ENCODE data around the gene P2RY14.

P2RY14 gene

DNA sequence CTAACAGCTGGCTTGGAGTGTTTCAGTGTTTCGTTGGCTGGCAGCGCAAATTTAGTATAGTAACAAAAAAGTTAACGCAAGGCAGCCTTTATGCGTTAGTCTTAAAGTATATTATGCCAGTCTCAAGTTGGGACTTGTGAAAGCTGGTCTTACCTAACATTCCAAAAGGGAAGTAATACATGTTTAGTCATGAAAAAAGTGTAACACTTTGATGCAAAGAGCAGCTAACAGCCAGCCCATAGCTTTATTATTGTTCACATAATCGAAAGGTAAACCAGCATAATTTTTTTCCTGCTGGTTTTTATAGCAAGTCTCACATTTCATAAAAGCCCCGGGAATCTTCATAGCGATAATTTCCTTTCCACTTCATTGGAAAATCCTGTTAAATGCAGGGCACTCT, 40.6 kb upstream of the P2RY14 start:
- no peak for DNase-seq (ENCODE audit: low spot score)
- in situ Hi-C loops (cut with MboI; ENCODE audit: low sequenced_read_pairs, unreplicated experiment): no loop called here
- TF ChIP-seq, protein P1, sequence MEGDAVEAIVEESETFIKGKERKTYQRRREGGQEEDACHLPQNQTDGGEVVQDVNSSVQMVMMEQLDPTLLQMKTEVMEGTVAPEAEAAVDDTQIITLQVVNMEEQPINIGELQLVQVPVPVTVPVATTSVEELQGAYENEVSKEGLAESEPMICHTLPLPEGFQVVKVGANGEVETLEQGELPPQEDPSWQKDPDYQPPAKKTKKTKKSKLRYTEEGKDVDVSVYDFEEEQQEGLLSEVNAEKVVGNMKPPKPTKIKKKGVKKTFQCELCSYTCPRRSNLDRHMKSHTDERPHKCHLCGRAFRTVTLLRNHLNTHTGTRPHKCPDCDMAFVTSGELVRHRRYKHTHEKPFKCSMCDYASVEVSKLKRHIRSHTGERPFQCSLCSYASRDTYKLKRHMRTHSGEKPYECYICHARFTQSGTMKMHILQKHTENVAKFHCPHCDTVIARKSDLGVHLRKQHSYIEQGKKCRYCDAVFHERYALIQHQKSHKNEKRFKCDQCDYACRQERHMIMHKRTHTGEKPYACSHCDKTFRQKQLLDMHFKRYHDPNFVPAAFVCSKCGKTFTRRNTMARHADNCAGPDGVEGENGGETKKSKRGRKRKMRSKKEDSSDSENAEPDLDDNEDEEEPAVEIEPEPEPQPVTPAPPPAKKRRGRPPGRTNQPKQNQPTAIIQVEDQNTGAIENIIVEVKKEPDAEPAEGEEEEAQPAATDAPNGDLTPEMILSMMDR (IDR thresholded peaks at IDR 0.05; ENCODE audit: borderline replicate concordance, control extremely low read depth, extremely low read depth, insufficient read depth, missing control alignments): no peak

DNA sequence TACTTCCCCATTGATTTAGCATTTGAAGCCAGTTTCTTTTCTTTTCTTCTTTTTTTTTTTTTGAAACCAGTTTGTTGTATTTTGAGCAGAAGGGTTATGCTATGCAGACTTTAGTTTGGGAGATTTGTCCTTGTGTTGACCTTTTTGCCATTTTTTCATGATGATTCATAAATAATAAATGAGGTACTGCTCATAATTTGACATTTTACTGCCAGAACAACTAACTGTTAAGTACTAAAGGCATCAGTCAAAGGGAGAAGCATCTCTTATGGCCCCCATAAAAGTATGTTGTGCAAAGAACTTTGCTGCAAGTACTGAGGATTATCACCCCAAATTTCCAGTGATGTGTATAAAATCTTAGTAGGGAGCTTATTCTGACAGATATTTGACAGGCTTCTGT, 40.0 kb upstream of the P2RY14 start:
- DNase-seq (ENCODE audit: low spot score): no peak
- in situ Hi-C loops (cut with MboI; ENCODE audit: low sequenced_read_pairs, unreplicated experiment): no loop called here
- TF ChIP-seq, protein P1 (IDR thresholded peaks at IDR 0.05; ENCODE audit: borderline replicate concordance, control extremely low read depth, extremely low read depth, insufficient read depth, missing control alignments): no peak

DNA sequence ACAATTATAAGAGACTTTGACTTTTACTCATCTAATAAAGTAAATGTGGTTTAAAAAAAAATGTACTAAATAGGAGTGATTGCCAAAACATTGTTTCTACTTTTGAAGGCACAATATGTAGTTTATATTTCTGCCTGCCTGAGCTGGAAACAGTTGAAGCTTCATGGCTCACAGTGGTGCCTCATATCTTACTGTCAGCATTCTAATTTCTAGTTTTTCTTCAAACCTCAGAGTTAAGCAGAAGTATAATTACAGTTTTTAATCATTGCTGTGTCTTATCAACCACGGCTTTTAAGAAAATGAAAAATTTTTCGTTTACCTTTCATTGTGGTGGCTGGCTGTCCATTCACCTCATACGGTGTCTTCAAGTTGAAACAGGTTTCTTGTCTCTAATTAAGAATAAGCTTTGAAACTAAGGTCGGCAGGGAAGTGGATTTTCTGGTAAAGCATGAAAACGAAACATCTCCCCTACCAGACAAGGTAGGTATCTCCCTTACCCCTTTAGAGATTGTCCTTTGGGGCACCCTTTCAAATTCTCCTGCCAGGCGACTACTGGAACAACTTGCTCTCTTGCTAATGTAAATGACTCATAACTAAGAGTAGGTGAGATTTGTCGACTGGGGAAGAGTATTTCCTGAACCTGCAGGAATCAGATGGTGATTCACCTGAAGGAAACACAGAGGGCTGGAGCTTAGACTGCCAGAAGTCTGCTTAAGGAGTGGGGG, 38.1 kb upstream of the P2RY14 start, which contains the start of gene GPR87:
TSS of gene GPR87 (minus strand) at position 554 of the 725 bp plus-strand sequence. CDS start 16,720 bp downstream, outside the sequence.
- DNase-seq (ENCODE audit: low spot score): no peak
- in situ Hi-C loops (cut with MboI; ENCODE audit: low sequenced_read_pairs, unreplicated experiment): no loop called here
- TF ChIP-seq, protein P1 (IDR thresholded peaks at IDR 0.05; ENCODE audit: borderline replicate concordance, control extremely low read depth, extremely low read depth, insufficient read depth, missing control alignments): no peak

DNA sequence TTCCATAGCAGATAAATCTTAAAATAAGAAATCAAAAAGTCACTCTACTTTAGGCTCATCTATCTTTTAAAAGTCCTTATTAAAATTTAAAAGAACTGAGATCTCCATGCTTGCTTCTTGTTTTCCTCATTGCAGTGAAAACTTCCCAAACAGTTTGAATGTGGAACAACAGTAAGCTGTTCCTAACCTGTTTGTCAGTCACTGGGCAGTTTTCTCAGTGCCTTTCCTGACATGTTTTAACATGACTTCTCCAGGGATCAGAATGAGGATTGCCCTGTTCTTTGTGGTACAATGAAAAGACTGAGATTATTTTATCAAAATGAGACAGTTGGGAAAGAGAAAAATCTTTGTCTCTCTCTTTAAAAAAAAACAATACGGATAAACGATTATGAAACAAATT, 37.5 kb upstream of the P2RY14 start:
- DNase-seq (ENCODE audit: low spot score): no peak
- TF ChIP-seq, protein P1 (IDR thresholded peaks at IDR 0.05; ENCODE audit: borderline replicate concordance, control extremely low read depth, extremely low read depth, insufficient read depth, missing control alignments): no peak
- in situ Hi-C loops (cut with MboI; ENCODE audit: low sequenced_read_pairs, unreplicated experiment): no loop called here

DNA sequence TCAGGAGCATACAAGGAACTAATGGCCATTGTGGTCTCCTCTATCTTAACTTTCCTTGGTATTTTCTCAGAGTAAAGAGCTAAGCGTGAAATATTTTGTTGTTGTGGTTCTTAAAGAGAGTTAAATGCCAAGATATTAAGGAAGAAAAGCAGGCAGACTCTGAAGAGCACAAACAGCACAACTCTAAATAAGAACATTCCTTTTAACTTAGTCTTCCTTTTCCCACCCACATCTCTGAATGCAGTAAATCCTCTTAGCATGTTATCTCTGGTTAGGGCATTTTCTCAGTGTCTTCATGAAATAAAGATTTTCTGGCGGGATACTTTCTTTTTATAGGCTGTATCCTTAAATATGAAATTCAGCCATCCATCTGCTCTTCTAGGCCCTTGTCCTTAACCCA, 36.8 kb upstream of the P2RY14 start:
- TF ChIP-seq, protein P1 (IDR thresholded peaks at IDR 0.05; ENCODE audit: borderline replicate concordance, control extremely low read depth, extremely low read depth, insufficient read depth, missing control alignments): no peak
- DNase-seq (ENCODE audit: low spot score): no peak
- in situ Hi-C loops (cut with MboI; ENCODE audit: low sequenced_read_pairs, unreplicated experiment): no loop called here

DNA sequence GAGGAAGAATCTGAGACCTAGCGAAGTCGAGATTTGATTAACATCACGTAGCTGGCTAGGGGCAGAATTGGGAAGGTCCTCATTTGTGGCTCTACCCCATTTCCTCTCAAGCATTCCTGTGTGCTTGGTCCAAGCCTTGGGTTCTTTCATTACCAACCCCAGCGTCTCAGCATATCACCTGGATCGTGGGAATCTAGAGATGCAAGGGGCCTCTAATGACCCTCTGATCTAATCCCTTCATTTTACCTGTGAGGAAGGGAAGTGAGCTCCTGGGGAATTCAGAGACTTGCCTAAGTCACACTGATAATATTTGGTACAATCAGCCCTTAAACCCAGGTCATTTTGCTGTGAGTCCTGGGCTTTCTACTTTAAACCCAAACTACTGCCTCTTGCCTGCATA, 36.3 kb upstream of the P2RY14 start:
- in situ Hi-C loops (cut with MboI; ENCODE audit: low sequenced_read_pairs, unreplicated experiment): no loop called here
- TF ChIP-seq, protein P1 (IDR thresholded peaks at IDR 0.05; ENCODE audit: borderline replicate concordance, control extremely low read depth, extremely low read depth, insufficient read depth, missing control alignments): no peak
- DNase-seq (ENCODE audit: low spot score): no peak

Data from GM13976 (cell line).